ENCODE results near the gene EXOC6B. TPM values are rescaled to one million over a fixed set of nuclear protein-coding genes. Genes with fewer than 3 reads are reported as not detected.
"Not testable (repeated sequence)": the region's sequence is repeated elsewhere in the genome, so short reads cannot be mapped to it uniquely, and the experiment has no call there.

The EXOC6B gene
- total RNA-seq, 1 donor from 2014 or later = 46.1 TPM

- peaks cover 17% of the 10 kb centered on the region for H3K4me1 Mint-ChIP-seq (ENCODE audit: unreplicated experiment)
- DNase-seq (ENCODE audit: extremely low spot score, unreplicated experiment) = no peak
Measured at GRCh38 chr2:72538486-72538885, 287.3 kb downstream of the EXOC6B start.

DNA sequence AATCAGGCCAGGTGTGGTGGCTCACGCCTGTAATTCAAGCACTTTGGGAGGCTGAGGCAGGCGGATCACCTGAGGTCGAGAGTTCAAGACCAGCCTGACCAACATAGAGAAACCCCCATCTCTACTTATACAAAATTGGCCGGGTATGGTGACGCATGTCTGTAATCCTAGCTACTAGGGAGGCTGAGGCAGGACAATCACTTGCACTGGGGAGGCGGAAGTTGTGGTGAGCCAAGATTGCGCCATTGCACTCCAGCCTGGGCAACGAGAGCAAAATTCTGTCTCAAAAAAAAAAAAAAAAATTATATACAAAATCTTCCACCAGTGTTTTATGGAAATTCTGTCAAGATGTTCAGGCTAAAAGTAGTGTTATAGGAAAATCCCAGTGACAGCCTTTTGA, 290.2 kb downstream of the EXOC6B start:
- peaks cover 10% of the 10 kb centered on the region for H3K4me1 Mint-ChIP-seq (ENCODE audit: unreplicated experiment)
- H3K27me3 Mint-ChIP-seq; H3K27ac Mint-ChIP-seq; H3K36me3 Mint-ChIP-seq; H3K4me3 Mint-ChIP-seq; H3K9me3 Mint-ChIP-seq; DNase-seq (ENCODE audit: extremely low spot score, unreplicated experiment): not testable (repeated sequence)

More at GRCh38 chr2:72538486-72538885, 287.3 kb downstream of the EXOC6B start:
- peaks cover 14% of the 10 kb centered on the region for H3K36me3 Mint-ChIP-seq
- H3K9me3 Mint-ChIP-seq = peaks cover 11% of the 10 kb centered on the region
- H3K27ac Mint-ChIP-seq = peak overlapping the region; percentile 5
- TF ChIP-seq CTCF (conservative IDR thresholded peaks at IDR 0.05) = no peak
- no peak overlapping the region for H3K4me3 Mint-ChIP-seq
- H3K27me3 Mint-ChIP-seq = no peaks in the 10 kb centered on the region

- Mint-ChIP-seq H3K36me3 (peaks cover 7% of the 10 kb centered on the region), H3K4me1 (ENCODE audit: unreplicated experiment) (peaks cover 3% of the 10 kb centered on the region)
- DNase-seq (ENCODE audit: extremely low spot score, unreplicated experiment) = no peak
Measured at GRCh38 chr2:72533765-72534164, 292.1 kb downstream of the EXOC6B start.

DNA sequence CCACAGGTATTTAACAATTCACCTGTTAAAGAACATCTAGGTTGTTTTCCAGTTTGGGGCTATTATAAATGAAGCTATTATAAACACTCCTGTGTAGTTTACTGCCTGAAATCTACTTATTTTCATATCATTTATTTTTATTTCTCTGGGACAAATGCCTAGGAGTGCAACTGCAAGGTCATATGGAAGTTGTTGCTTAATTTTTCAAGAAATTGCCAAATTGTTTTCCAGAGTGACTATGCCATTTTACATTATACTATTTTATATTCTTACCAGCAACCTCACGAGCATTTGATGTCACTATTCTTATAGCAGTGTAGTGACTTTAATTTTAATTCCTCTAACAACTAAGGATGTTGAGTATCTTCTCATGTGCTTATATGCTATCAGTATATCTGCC, 298.4 kb downstream of the EXOC6B start:
- DNase-seq (ENCODE audit: extremely low spot score, unreplicated experiment) = no peak
- H3K27me3 Mint-ChIP-seq = no peaks in the 10 kb centered on the region
- no peak overlapping the region for H3K4me3 Mint-ChIP-seq
- H3K9me3 Mint-ChIP-seq = no peaks in the 10 kb centered on the region
- H3K36me3 Mint-ChIP-seq = no peaks in the 10 kb centered on the region
- H3K27ac Mint-ChIP-seq = no peak overlapping the region
- TF ChIP-seq CTCF (conservative IDR thresholded peaks at IDR 0.05) = no peak
- peaks cover 28% of the 10 kb centered on the region for H3K4me1 Mint-ChIP-seq (ENCODE audit: unreplicated experiment)

More at GRCh38 chr2:72533765-72534164, 292.1 kb downstream of the EXOC6B start:
- Mint-ChIP-seq H3K27me3 (no peaks in the 10 kb centered on the region), H3K4me3 (no peak overlapping the region), H3K27ac (no peak overlapping the region), H3K9me3 (no peaks in the 10 kb centered on the region)
- TF ChIP-seq CTCF (conservative IDR thresholded peaks at IDR 0.05) = no peak

GRCh38 chr2:72526623-72527022, 299.2 kb downstream of the EXOC6B start:
- Mint-ChIP-seq H3K27ac (no peak overlapping the region), H3K36me3 (no peaks in the 10 kb centered on the region), H3K9me3 (no peaks in the 10 kb centered on the region), H3K4me3 (no peak overlapping the region), H3K27me3 (no peaks in the 10 kb centered on the region), H3K4me1 (ENCODE audit: unreplicated experiment) (peaks cover 28% of the 10 kb centered on the region)
- TF ChIP-seq CTCF (conservative IDR thresholded peaks at IDR 0.05) = no peak
- no peak for DNase-seq (ENCODE audit: extremely low spot score, unreplicated experiment)

- Mint-ChIP-seq H3K9me3 (no peaks in the 10 kb centered on the region), H3K27ac (no peak overlapping the region), H3K4me1 (ENCODE audit: unreplicated experiment) (peaks cover 34% of the 10 kb centered on the region)
Measured at GRCh38 chr2:72524071-72524470, 301.8 kb downstream of the EXOC6B start.

More at GRCh38 chr2:72524071-72524470, 301.8 kb downstream of the EXOC6B start:
- TF ChIP-seq CTCF (conservative IDR thresholded peaks at IDR 0.05) = no peak
- no peak for DNase-seq (ENCODE audit: extremely low spot score, unreplicated experiment)
- H3K27me3 Mint-ChIP-seq = no peaks in the 10 kb centered on the region
- peak overlapping the region; percentile 14 for H3K4me3 Mint-ChIP-seq
- H3K36me3 Mint-ChIP-seq = no peaks in the 10 kb centered on the region
